GM19043 (cell line): ENCODE measurements around the gene SLX1A.
A peak's percentile ranks its signal among the peaks of the same experiment; 100 is the strongest.
"Not testable (repeated sequence)": the region's sequence is repeated elsewhere in the genome, so short reads cannot be mapped to it uniquely, and the experiment has no call there.

Source experiments
- ATAC-seq: cut with Tn5 transposase; IDR thresholded peaks from one replicate; pipeline ENCODE4 v1.9.1; 2021; ENCODE audit warnings: low read depth; ENCODE audit not compliant: unreplicated experiment

Gene SLX1A

GRCh38 chr16:30184096-30184890, 9.4 kb upstream of the SLX1A start:
- peak; percentile 47 for ATAC-seq

DNA sequence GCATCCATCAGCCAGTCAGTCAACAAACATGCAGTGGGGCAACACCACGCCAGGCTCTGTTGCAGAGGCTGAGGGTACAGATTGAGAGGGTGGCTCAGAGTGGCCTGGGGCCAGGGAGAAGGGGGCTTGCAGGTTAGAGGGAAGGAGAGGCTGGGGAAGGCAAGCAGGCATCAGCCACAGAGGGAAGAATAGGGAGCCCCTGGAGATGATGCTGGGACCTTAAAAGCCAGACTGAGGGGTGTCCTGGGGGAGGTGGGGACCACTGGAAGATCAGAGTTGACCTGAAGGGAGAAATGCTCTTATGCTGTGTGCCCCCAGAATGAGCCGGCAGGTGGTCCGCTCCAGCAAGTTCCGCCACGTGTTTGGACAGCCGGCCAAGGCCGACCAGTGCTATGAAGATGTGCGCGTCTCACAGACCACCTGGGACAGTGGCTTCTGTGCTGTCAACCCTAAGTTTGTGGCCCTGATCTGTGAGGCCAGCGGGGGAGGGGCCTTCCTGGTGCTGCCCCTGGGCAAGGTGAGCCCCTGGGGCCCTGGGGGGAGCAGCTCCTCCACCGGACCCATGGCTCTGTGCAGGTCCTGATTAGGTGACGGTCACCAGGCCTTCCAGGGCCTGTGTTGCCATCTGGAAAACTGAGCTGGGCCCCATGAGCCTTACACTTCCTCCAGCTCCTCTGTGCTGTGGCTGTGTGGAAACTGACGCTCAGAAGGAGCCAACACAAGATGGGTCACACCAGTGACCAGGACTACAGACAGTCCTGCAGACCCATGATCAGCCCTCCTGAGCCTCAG, 8.6 kb upstream of the SLX1A start:
- no peak for ATAC-seq

GRCh38 chr16:30185683-30186421, 7.8 kb upstream of the SLX1A start:
- peak; percentile 38 for ATAC-seq

DNA sequence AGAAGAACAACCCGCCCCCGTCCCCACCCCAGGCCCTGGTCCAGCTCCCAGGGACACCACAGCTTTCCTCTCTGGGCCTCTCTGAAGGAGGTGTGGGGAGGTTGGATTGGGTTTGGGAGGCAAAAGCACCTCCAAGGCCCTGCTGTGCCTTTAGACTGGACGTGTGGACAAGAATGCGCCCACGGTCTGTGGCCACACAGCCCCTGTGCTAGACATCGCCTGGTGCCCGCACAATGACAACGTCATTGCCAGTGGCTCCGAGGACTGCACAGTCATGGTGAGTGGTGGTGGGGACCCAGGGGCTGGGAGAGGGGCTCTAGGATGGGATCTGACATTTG, 7.3 kb upstream of the SLX1A start:
- ATAC-seq: no peak

DNA sequence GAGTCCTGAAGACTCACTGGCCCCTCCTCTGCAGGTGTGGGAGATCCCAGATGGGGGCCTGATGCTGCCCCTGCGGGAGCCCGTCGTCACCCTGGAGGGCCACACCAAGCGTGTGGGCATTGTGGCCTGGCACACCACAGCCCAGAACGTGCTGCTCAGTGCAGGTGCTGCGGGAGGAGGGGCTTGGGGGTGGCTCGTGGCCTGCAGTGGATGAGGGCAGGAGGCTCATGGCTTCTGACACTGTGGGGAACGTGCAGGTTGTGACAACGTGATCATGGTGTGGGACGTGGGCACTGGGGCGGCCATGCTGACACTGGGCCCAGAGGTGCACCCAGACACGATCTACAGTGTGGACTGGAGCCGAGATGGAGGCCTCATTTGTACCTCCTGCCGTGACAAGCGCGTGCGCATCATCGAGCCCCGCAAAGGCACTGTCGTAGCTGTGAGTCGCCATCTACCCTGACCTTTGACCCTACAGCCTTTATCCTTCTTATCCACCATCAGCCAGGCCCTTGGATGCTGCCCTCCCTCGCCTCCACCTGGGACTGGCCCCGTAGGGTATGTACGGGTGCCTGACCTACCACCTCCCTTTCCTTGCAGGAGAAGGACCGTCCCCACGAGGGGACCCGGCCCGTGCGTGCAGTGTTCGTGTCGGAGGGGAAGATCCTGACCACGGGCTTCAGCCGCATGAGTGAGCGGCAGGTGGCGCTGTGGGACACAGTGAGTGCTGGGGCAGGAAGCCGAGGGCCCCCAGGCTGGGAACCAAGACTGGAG, 6.7 kb upstream of the SLX1A start:
- ATAC-seq: no peak

DNA sequence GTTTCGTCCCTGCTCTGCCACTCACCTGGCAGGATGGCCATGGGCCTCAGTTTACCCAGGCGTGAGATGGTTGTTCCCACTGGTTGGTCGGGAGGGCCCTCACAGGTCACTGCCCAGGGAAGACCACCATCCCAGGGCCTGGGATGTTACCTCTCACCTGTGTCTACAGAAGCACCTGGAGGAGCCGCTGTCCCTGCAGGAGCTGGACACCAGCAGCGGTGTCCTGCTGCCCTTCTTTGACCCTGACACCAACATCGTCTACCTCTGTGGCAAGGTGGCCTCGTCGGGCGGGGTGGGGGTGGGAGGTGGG, 6.2 kb upstream of the SLX1A start:
- ATAC-seq: no peak

GRCh38 chr16:30187971-30188561, 5.6 kb upstream of the SLX1A start:
- ATAC-seq: no peak

GRCh38 chr16:30191158-30191557, 2.5 kb upstream of the SLX1A start:
- not testable (repeated sequence) for ATAC-seq

GRCh38 chr16:30193098-30193497, 577 bp upstream of the SLX1A start:
- not testable (repeated sequence) for ATAC-seq

DNA sequence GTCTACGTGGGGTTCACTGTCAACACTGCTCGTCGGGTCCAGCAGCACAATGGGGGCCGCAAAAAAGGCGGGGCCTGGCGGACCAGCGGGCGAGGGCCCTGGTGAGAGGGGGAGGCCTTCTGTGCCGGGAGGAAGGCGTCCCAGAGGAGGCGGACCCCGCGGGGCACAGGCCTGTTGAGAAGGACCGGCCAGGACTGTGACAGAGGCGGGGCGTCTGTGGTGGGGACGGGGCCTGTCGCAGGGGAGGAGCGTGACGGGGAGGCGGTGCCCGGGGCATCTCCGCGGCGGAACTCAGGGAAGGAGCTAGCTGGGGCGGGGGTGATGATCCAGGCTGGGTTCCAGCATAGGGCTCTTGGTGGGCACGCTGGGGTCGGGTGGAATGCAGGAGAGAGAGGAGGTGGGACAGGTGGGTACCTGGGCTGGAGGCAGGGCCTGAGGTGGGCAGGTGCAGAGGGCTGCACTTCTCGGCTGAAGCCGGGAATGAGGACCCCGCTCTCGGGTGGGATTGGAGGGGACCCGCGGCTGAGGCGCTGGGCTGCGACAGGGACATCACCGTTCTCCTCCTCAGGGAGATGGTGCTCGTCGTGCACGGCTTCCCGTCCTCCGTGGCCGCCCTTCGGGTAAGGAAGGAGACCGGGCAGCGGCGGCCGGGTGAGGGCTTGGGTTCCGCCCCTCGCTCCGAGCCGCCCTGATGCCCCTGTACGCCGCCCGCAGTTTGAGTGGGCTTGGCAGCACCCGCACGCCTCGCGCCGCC, 674 bp downstream of the SLX1A start:
- ATAC-seq: peak; percentile 50

DNA sequence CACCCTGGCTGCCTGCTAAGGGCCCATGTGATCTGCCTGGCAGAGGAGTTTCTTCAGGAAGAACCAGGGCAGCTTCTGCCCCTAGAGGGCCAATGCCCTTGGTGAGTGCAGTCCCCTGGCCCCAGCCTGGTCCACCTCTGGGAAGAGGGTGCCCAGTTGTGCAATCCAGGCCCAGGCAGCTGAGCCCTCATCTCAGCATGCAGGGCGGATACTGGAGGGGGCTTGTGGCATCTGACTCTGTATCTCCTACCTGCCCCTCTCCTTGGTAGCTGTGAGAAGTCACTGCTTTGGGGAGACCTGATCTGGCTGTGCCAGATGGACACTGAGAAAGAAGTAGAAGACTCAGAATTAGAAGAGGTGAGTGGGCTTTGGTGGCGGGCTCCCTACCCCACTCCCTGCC, 3.3 kb downstream of the SLX1A start:
- not testable (repeated sequence) for ATAC-seq

- ATAC-seq: not testable (repeated sequence)
Observed at GRCh38 chr16:30199049-30199448, 5.4 kb downstream of the SLX1A start, which contains the start of gene SULT1A3. Gene SULT1A3 (plus strand): TSS chr16:30199255. CDS start chr16:30200729, 1,474 bp downstream.

GRCh38 chr16:30199608-30200343, 6.1 kb downstream of the SLX1A start:
- not testable (repeated sequence) for ATAC-seq

- ATAC-seq: not testable (repeated sequence)
Observed at GRCh38 chr16:30205541-30206236, 12.0 kb downstream of the SLX1A start.

- not testable (repeated sequence) for ATAC-seq
Observed at GRCh38 chr16:30206252-30206651, 12.6 kb downstream of the SLX1A start.

DNA sequence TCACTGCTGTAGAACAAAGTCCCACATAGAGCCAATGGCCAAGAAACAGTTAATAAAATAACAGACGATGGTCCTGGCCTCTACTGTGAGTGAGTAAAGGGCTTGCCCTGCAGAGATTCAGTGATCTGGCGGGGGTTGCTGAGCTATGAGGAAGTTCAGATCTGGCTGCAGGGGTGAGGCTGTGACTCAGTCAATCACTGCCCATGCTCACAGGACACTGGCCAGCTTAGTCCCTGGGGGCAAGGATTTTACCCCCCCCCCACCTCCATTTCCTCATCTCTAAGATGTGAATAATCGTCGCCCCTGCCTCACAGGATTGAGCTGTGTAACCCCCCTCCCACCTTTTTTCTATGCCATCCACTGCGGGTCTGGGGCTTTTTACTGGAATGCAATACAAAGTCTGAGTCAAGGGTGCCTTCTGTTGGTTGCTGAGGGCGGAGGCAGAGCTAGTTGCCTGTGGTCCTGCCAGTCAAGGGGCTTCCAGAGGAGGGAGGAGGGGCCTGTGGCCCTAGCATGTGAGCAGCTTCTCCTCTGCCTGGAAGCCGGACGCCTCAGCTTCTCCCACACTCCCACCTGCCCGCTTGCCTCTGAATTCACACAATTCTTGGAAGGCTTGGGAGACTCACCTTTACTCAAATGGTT, 13.5 kb downstream of the SLX1A start:
- ATAC-seq: not testable (repeated sequence)

GRCh38 chr16:30209032-30209431, 15.4 kb downstream of the SLX1A start:
- not testable (repeated sequence) for ATAC-seq

DNA sequence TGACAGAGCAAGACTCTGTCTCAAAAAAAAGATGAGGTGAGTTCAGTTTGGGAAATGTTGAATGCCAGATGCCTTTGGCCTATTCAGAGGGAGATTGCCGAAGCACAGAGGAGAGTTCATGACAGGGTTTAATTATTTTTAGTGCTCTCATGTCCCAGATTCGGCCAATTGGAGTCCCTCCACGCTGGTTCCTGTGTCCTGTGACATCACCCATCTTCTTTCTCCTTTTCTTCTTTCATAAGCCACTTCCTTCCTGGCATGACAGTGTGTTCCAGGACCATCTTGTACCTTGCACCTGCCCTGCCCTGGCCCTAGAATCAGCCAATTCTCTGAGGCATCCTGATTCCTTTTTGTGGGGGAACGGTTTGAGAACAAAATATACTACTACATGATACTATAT, 17.7 kb downstream of the SLX1A start:
- ATAC-seq: not testable (repeated sequence)
